Measurements from ENCODE around the gene CYBC1. TPM values are rescaled to one million over a fixed set of nuclear protein-coding genes. Genes with fewer than 3 reads are reported as not detected.

Gene CYBC1
- total RNA-seq, 1 experiment from 2014 or later, result 95.4 TPM

DNA sequence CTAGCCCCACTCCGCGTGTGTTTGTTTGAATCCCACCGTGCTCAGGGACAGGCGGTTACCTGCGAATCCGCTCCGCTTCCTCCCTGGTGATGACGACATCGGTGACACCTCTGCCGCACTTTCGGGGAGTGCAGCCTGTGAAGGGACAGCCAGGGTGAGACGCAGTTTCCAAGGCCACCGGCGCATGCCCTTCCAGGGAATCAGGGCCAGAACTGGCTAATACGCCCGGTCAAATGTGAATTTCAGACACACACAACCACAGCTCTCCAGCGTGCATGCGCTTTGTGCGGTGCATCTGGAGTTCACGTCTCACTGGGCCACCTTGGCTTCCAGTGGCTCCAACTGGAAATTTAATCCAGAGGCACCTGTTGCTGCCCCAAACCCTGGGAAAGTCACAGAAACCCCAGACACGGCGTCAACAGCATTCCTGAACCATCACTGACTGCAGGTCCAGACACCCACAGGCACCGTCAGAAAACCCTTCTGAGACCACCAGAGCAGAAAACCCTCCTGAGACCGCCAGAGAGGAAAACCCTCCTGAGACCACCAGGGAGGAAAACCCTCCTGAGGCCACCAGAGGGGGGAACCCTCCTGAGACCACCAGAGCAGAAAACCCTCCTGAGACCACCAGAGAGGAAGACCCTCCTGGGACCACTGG lies 39.0 kb downstream of the CYBC1 start:
- H4K20me1 ChIP-seq (ENCODE audit: insufficient read depth), result peaks cover 6% of the 10 kb centered on the region; the same call in 1 of the 2 replicates
- RAD21 ChIA-PET (ENCODE audit: low non-redundant PET in 1 of 2, low total read pairs in 2 of 2, uncharacterized antibody in 2 of 2, unreplicated experiment in 2 of 2), result no interaction called here
- no peak overlapping the region for H2AFZ ChIP-seq (ENCODE audit: low read depth, low read length, poor library complexity, severe bottlenecking)
- no peaks in the 10 kb centered on the region; the same call in 1 of the 2 replicates for H3K79me2 ChIP-seq (ENCODE audit: insufficient read depth, low read length)
- ATAC-seq, result no peak
- H3K4me3 ChIP-seq (replicated peaks in 1 of 2; ENCODE audit: low read depth in 1 of 2, low read length in 2 of 2), result no peak overlapping the region
- no peaks in the 10 kb centered on the region for H3K9me3 ChIP-seq (ENCODE audit: control insufficient read depth in 1 of 2, insufficient read depth in 1 of 2, low read depth in 1 of 2, low read length in 2 of 2)
- no peak for DNase-seq (ENCODE audit: low read depth, low spot score)
- POLR2A ChIA-PET, result no interaction called here
- TF ChIP-seq POLR2AphosphoS5 (IDR thresholded peaks at IDR 0.05; ENCODE audit: low read depth, low read length), result no peak
- no peak for TF ChIP-seq YY1 (IDR thresholded peaks at IDR 0.05; ENCODE audit: extremely low read depth, insufficient replicate concordance, low read depth, low read length)
- TF ChIP-seq EZH2phosphoT487 (IDR thresholded peaks at IDR 0.05; ENCODE audit: borderline replicate concordance), result no peak
- TF ChIP-seq SRF (IDR thresholded peaks at IDR 0.05; ENCODE audit: low read depth), result no peak
- TF ChIP-seq JUND (IDR thresholded peaks at IDR 0.05), result no peak
- no peak for TF ChIP-seq POLR2A (IDR thresholded peaks at IDR 0.05; ENCODE audit: borderline replicate concordance, extremely low read depth, insufficient read depth, insufficient read length)
- no peak for TF ChIP-seq ZFX (IDR thresholded peaks at IDR 0.05)
- no peak for TF ChIP-seq ATF3 (IDR thresholded peaks at IDR 0.05)
- no peak for TF ChIP-seq ZNF274 (IDR thresholded peaks at IDR 0.05; ENCODE audit: low read depth, low read length)
- no peak for TF ChIP-seq SP1 (IDR thresholded peaks at IDR 0.05; ENCODE audit: low read depth)
- TF ChIP-seq EZH2 (IDR thresholded peaks at IDR 0.05), result no peak
- H3K27ac ChIP-seq (ENCODE audit: low read depth, low read length), result no peak overlapping the region
- no peaks in the 10 kb centered on the region for H3K27me3 ChIP-seq (ENCODE audit: insufficient read depth, low read length)
- CTCF ChIA-PET, result no interaction called here
- H3K9me2 ChIP-seq (ENCODE audit: insufficient read depth), result no peaks in the 10 kb centered on the region
- no TSS peak for BruUV-seq (replicated peaks)
- H3K4me1 ChIP-seq (ENCODE audit: control insufficient read depth in 1 of 2, insufficient read depth in 2 of 2, low read length in 2 of 2), result peaks cover 14 to 21% of the 10 kb centered on the region in 2 experiments
- no peak overlapping the region for H3K4me2 ChIP-seq (ENCODE audit: low read length)
- peaks cover 0 to 7% of the 10 kb centered on the region in 2 experiments; a peak in 2 of 4 replicates for H3K36me3 ChIP-seq (ENCODE audit: control insufficient read depth in 1 of 2, insufficient read depth in 2 of 2, low read length in 2 of 2)
- no peak overlapping the region for H3K9ac ChIP-seq (ENCODE audit: low read length)
- intact Hi-C loops (cut with micrococcal nuclease), result loop anchor here (10.0 kb wide), 2 partner anchors 143 to 377 kb away; partner anchors contain the start of genes DCXR and RAC3

Data from HCT116 (cell line).